Measurements from ENCODE around the gene REPS2.
"Not testable (repeated sequence)": the region's sequence is repeated elsewhere in the genome, so short reads cannot be mapped to it uniquely, and the experiment has no call there.

Gene REPS2

DNA sequence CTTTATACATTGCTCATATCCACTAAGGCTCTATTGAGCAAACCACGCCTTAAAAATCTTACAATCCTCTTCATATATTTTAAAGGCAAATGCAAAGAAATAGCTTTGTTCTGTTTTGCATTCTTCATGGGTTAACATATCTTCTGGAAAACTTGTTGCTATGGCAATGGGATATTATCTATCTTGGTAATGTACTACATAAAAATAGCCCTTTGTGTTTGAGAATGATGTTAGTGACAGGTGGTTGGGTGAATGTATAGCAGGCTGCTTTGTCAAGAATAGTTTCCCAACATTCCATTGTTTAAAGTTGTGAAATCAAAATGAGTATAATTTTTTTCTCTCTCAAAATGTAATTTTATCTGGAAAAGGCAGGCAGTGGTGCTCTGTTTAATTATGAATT is 16.8 kb downstream of the REPS2 start:
- DNase-seq (ENCODE audit: low spot score): no peak

DNA sequence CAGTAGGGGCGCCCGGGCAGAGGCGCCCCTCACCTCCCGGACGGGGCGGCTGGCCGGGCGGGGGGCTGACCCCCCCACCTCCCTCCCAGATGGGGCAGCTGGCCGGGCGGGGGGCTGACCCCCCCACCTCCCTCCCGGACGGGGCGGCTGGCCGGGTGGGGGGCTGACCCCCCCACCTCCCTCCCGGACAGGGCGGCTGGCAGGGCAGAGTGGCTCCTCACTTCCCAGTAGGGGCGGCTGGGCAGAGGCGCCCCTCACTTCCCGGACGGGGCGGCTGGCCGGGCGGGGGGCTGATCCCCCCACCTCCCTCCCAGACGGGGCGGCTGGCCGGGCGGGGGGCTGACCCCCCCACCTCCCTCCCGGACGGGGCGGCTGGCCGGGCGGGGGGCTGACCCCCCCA is 18.5 kb downstream of the REPS2 start:
- not testable (repeated sequence) for DNase-seq (ENCODE audit: low spot score)

DNA sequence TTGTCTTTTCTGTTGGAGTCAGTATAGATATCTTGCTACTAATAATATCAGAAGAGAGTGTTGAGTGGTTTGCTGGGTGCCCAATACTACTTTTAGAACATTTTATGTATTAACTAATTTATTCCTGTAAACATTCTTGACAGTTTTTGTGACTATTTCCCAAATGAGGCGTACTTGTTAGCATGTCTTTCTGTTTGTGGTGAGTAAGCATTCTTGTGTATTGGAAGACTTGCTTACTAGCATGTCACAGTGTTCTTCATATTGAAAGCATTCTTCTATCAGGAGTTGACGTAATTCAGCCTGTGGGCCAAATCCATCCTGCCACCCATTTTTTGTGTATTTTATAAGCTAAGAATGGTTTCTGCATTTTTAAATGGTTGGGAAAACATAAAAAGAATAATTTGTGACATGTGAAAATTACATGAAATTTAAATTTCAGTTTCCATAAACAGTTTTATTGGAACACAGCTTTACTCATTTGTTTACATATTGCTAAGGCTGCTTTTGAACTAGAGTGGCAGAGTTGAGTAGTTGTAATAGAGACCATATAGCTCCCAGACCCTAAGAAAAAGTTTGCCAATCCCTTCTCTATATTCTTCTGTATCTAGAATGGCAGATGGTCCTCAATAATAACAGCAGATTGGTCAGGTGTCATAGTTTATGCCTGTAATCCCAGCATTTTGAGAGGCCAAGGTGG is 20.4 kb downstream of the REPS2 start:
- no peak for DNase-seq (ENCODE audit: low spot score)

DNA sequence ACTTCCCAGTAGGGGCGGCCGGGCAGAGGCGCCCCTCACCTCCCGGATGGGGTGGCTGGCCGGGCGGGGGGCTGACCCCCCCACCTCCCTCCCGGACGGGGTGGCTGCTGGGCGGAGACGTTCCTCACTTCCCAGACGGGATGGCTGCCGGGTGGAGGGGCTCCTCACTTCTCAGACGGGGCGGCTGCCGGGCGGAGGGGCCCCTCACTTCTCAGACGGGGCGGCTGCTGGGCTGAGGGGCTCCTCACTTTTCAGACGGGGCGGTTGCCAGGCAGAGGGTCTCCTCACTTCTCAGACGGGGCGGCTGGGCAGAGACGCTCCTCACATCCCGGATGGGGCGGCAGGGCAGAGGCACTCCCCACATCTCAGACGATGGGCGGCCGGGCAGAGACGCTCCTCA is 22.3 kb downstream of the REPS2 start:
- DNase-seq (ENCODE audit: low spot score): not testable (repeated sequence)

DNA sequence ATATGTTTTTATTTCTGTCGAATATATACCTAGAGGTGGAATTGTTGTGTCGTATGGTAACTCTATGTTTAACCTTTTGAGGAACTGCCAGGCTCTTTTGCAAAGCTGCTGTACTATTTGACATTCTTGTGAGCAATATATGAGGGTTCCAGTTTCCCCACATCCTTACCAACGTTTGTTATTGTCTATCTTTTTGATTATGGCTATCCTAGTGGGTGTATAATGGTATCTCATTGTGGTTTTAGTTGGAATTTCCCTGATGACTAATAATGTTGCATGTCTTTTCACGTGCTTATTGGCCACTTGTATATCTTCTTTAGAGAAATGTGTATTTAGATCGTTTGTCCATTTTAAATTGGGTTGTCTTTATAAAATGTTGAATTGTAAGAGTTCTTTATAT is 24.5 kb downstream of the REPS2 start:
- no peak for DNase-seq (ENCODE audit: low spot score)

DNA sequence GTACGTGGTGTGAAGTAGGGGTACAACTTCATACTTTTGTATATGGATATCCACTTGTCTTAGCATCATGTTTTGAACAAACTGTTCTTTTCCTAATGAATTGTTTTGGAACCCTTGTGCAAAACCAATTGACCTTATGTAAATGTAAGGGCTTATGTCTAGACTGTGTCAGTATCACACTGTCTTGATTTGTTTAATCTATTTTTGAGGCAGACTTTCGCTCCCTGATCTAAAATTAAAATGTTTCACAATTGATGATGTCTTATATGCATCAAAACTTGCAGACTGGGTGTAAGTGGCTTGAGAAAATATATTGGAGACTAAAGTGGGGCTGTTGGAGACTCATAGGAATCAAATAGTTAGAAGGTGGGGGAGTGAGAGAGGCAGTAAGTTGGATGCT is 25.2 kb downstream of the REPS2 start:
- no peak for DNase-seq (ENCODE audit: low spot score)

DNA sequence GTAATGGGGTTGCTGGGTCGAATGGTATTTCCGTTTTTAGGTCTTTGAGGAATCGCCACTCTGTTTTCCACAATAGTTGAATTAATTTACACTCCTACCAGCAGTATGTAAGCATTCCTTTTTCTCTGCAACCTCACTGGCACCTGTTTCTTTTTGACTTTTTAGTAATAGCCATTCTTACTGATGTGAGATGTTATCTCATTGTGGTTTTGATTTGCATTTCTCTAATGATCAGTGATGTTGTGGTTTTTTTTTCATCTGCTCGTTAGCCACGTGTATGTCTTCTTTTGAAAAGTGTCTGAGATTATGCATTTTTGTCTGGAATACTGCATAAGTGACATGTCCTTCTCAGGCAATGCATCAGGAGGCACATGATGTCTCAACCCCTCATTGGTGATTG is 28.8 kb downstream of the REPS2 start:
- no peak for DNase-seq (ENCODE audit: low spot score)

DNA sequence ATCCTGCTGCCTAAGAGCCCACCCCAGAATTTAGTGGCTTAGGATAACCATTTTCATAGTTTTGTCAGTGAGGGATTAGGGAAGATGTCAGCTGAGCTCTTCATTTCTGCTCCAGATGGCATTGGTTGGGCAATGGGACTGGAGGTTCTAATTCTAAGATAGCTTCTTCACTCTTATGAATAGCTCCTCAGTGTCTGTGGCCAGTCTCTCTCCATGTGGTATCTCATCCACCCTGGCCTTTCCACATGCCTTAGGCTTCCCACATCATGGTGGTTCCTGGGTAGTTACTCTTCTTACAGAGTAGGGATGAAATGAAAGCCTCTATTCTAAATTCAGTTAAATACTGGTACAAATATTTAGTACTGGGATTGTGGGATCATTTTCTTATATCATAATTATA is 31.3 kb downstream of the REPS2 start:
- no peak for DNase-seq (ENCODE audit: low spot score)

DNA sequence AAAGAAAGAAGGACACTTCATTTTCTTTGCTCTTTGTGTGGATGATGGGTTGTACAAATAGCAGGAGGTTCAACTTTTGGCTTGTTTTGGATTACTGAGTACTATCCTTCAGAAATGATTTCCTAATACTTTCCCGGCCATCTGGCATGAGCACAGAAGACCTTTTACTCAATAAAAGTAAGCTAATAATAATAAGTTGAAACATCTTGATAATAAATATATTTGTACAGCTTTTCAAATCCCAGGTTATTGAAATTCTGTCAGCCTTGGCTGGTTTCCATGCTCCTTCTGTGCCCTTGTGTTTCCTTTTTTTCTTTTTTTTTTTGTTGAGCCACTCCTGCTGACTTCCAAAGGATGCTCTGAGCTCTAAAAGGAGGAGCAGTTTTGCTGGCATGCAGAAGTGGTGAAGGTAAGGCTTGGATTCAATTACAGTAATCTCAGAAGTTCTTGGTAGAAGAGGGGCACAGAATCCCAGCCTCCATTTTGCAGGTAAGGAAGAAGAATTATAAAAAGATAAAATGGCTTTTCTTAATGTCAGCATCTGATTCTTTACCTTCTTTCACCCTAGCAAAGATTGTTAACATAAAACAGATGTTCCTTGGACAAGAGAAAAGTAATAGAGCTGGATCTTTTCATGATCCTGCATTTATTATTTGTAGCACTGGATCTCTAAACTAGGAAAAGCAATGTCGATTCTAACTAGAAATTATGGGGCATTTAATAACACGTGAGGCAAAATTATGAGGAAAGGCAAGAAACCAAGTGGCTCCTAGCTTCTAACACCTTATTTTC is 31.9 kb downstream of the REPS2 start:
- DNase-seq (ENCODE audit: low spot score): peak; percentile 34

DNA sequence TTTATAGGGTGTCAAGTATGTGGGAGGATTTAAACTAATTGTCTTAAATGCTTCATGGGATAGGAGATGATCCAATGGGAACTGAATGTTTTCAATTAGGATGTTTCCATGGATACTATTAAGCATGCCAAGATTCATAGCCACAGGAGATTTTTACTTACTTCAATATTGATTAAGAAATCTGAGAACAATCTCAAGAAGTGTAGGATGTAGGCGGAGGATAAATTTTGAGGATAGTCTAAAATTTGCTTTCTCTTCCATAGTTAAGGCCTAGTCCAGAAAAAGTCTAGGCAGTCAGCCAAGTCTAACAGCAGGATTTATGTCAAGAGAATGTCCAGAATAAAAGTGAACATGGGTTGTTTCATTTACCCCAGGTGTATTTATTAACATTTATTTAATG is 32.8 kb downstream of the REPS2 start:
- DNase-seq (ENCODE audit: low spot score): peak; percentile 28

DNA sequence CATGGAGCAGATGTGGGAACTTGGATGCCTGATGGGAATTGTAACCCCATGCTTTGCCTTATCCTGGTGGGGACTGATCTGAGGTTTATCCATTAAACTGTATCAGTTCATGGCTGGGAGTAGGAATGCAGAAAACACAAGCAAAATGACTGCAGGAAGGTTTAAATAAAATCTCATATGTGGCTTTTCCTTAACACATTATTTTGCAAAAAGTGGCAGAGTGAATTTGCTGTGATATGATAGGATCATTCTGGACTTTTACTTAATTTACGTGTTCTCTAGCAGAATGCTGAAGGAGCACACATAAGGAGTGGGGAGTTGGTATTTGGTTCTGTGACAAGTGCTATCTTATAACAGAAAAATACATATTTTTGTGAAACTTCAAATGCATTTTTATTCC is 34.8 kb downstream of the REPS2 start:
- no peak for DNase-seq (ENCODE audit: low spot score)

DNA sequence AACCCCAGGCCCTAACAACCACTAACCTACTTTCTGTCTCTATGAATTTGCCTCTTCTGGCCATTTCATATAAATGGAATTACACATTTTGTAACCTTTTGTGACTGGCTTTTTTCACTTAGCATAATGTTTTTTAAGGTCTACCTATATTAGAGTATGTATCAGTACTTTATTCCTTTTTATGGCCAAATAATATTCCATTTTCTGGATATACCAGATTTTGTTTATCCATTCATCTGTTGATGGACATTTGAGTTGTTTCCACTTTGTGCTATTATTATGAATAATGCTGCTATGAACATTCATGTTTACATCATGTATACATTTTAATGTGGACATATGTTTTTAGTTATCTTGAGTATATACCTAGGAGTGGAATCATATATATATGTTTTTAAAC is 35.5 kb downstream of the REPS2 start:
- DNase-seq (ENCODE audit: low spot score): no peak

DNA sequence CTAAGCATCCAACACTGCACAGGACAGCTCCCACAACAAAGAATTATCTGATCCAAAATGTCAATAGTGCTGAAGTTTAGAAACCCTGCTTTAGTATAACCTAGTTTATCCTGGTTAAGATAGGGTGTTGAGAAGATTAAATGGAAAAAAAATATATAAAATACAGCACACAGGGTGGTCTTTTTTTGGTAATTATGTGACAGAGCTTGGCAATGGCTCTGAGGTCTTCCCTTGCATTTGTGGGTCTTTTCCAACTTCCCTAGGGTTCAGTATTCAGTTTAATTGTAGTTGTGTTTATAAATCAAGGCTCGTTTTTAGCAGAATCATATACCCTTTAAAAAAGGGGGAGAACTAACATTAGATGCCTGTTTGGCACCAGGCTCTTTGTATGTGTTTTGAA is 36.6 kb downstream of the REPS2 start:
- no peak for DNase-seq (ENCODE audit: low spot score)

DNA sequence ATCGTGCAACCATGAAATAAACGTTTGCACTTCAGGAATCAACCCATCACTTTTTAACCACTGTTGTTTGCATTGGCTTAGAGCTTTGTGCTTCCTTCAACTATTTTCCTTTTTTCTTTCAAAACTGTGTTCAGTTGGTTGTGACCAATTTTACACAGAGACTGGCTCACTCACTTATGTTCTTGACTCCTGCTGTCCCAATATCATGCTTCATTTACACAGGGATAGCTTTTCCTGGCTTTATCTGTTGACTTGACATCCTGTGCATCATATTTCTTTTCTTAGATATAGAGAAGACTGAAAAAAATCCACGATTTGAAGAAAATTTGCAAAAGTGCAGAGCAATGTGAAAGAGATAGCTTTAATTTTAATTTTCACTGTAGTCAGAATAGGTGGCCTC is 38.8 kb downstream of the REPS2 start:
- DNase-seq (ENCODE audit: low spot score): peak; percentile 48

DNA sequence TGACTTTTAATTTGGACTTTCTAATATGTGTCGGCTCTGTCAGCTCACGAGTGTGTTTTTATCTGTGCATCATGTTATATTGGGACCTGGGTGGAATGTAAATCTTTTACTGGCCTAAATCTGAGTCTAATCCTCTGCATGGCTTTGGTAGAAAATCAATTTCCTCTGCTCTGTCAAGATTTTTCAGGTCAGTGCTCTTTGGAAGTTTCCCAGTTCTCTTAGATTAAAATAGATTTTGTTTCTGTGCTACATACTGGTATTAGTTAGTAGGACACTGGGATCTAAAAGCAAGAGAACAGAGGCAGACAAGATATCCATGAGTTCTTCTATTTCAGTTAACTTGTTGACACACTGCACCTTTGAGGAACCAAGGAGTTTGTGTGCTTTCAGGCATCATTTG is 39.7 kb downstream of the REPS2 start:
- peak; percentile 74 for DNase-seq (ENCODE audit: low spot score)

DNA sequence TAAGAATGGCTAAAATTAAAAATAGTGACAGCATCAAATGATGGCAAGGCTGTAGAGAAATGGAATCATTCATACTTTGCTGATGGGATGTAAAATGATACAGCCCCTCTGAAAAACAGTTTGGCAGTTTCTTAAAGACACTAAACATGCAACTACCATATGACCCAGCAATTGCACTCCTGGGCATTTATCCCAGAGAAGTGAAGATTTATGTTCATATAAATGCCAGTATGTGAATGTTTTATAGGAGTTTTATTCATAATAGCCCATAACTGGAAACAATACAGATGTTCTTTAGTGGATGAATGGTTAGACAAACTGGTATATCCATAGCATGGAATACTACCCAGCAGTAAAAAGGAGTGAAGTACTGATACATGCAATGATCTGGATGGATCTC is 43.3 kb downstream of the REPS2 start:
- DNase-seq (ENCODE audit: low spot score): no peak

DNA sequence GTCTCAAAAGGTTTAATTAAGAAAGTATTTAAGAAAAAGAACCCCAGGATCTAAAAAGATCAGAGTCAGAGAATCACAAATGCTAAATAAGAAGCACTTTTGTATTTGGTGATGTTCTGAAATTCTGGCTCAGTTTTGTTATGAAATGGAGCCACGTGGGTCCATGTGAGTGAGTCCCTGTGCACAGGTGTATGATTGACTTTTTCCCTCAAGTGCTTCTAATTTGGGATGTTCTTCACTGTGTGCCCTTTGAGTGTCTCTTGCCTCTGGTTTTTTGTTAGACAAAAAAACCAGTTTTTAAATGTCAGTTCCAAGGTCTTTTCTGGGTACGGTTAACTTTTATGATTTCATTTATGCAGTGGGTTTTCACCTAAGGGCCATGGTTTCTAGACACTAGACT is 44.4 kb downstream of the REPS2 start:
- no peak for DNase-seq (ENCODE audit: low spot score)

DNA sequence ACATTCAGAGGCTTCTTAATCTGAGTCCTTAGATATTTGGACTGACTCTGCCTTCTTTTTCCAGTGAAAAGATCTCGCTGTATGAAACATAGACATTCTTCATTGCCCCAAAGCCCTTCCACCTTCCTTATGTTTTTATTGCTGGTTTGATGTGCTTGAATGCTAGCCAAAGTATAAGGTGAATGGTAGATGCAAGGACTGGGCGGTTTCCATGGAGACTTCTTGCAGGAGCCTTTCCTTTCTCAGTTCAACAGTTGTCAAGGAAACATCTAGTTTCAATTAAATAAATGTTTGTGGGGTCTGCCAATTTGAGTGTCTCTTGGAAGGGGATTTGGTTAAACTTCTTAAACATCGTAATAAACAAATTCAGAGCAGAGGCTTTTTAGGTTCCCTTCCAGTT is 46.0 kb downstream of the REPS2 start:
- no peak for DNase-seq (ENCODE audit: low spot score)

DNA sequence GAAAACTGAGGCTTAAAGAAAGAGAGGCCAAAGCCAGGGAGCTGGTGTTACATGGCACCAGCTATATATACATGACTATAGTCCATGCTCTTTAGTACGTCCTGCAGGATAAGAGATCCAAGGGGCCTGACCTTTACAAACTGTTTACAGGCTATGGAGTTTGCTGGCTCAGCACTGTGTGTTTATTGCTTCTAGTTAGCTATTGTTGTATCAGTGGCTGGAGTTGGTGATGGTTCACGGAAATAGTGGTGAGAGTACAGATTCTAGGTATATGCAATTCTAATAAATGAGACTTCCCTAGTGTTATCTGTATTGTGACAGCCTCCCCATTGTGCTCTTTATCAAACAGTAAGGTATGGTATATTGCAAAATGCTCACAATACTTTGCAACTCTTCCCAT is 46.5 kb downstream of the REPS2 start:
- no peak for DNase-seq (ENCODE audit: low spot score)

DNA sequence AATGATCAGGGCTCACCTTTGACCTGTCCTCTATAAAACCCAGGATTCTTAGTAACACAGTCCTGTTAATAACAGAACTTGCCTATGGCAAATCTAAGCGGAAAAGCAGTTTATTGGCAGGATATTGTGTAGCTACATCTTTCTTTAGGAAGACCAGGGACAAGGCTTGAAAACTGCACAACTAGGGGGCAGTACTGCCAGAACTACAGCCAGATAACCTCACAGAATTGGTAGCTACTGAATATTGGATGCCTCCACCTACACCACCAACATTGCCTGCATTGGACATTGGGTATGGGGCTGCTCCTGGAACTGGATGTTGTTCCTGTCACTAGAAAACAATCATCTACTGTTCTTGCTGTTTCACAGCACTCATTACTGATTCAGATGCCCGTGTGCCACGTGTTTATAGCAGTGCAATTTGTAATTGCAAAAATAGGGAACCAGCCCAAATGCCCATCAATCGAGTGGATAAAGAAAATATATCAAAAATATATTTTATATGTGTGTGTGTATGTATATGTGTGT is 47.4 kb downstream of the REPS2 start:
- no peak for DNase-seq (ENCODE audit: low spot score)

DNA sequence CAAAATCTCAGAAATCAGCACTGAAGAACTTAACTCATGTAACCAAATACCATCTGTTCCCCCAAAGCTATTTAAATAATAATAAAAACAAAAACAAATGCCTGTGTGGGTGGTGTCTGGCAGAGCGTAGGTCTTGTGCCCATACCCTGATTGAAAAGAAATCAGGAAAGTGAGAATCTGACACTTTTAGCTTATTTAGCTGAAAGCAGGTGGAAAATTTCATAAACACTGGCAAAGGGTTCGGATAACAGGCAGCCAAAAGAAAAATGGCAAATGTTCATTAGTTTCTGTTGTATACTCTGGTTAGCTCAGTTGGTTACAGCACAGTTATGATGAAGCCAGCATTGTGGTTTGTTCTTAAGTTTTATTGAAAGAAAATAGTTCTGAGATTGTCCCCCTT is 48.3 kb downstream of the REPS2 start:
- no peak for DNase-seq (ENCODE audit: low spot score)

DNA sequence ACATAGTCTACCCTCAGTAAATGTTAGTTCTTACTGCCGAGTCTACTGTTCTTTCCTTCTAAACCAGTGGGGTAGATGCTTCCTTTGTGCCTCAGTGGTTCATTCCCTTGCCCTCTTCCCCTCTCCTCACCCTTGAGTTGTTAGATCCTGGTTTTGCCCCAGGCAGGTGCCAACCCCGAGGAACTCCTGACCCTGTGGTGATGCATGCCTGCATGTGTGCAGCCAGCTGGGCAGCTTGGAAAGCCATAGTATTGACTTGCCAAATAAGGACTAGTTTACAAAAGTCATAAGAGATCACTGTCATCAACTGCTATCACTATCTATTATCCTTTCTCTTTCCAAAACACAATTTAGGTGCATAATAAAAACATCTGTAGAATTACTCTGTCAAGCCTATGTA is 50.9 kb downstream of the REPS2 start:
- no peak for DNase-seq (ENCODE audit: low spot score)

DNA sequence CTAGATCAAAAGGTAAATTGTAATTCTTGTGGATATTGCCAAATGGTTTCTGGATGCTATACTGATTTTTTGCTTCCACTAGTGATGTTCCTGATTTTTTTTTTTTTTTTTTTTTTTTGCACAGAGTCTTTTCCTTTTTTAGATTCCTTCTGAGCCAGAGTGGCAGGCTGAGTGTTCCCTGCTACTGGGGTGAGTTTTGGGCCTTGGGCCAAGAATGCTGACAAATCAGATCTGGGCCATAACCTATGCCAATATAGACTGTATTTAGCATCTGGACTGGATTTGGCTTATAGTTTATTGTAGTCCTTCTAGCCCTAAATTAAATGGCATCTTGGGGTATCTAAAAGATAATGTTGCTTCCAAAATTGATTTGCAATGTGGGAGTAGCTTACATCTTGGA is 52.8 kb downstream of the REPS2 start:
- DNase-seq (ENCODE audit: low spot score): peak; percentile 38

DNA sequence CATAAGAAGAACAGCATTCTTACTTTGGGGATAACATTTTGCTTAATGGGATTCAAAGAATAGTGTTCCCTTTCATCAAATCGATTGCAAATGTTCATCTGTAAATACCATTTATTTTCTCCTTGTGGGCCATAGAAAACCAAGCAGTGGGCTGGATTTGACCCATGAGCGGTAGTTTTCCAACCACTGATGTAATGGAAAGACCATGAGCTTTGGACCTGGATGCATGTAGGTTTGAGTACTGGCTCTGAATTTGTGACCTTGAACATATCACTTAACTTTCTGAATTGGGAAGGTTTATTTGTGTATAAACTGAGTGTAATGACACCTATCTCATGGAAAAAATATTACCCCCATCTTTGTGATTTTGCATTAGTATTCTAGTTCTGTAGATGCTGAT is 54.3 kb downstream of the REPS2 start:
- no peak for DNase-seq (ENCODE audit: low spot score)
